Left renal pelvis (tissue), 4 donors: ENCODE measurements around the gene CIBAR2. TPM values are rescaled to one million over a fixed set of nuclear protein-coding genes. Genes with fewer than 3 reads are reported as not detected.

Source experiments
- DNase-seq, 4 donors: peaks; one replicate each; pipeline ENCODE4 v3.0.0-alpha.2; 2013; ENCODE audit warnings: low read depth in 4 of 4, low spot score in 3 of 4
- polyA plus RNA-seq, 4 donors: library from polyadenylated mRNA; unstranded; fragments of 120-200 nt; gene quantifications; one replicate each; pipeline ENCODE4 v1.2.1, GENCODE V29; 2013; ENCODE audit not compliant: insufficient read length in 4 of 4

The CIBAR2 gene
- under 1 TPM in 3 of 4 donors, not detected in 1; 0.16 to 0.29 (median 0.18) TPM for polyA plus RNA-seq

- DNase-seq = no peak
These were observed at the start of gene CIBAR2 for GRCh38 chr16:85112364-85112763. Gene CIBAR2, minus strand, starts transcription at chr16:85112472. Its CDS starts 120 bp downstream, at chr16:85112352.

GRCh38 chr16:85159179-85159980 lies 47.1 kb upstream of the CIBAR2 start:
- no peak for DNase-seq

DNA sequence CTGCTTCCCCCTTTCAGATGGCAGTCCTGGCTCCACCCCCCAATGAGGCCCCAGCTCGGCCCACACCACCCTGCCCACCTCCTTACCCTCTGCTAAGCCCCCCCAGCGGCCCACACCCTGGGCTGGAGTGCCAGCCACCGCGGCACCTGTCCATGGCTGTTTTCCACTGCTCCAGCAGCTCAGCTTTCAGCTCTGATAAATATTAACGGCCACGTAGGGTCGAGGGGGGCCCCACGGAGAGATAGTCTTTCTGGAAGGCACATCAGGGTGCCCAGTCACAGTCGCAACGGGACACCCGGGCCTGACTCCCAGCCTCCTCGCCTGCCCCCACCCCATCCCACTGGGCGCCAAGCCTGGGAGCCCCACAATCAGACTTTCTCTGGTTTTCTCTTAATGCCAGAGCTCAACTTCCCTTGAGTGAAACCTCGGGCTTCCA lies 46.5 kb upstream of the CIBAR2 start:
- no peak for DNase-seq

DNA sequence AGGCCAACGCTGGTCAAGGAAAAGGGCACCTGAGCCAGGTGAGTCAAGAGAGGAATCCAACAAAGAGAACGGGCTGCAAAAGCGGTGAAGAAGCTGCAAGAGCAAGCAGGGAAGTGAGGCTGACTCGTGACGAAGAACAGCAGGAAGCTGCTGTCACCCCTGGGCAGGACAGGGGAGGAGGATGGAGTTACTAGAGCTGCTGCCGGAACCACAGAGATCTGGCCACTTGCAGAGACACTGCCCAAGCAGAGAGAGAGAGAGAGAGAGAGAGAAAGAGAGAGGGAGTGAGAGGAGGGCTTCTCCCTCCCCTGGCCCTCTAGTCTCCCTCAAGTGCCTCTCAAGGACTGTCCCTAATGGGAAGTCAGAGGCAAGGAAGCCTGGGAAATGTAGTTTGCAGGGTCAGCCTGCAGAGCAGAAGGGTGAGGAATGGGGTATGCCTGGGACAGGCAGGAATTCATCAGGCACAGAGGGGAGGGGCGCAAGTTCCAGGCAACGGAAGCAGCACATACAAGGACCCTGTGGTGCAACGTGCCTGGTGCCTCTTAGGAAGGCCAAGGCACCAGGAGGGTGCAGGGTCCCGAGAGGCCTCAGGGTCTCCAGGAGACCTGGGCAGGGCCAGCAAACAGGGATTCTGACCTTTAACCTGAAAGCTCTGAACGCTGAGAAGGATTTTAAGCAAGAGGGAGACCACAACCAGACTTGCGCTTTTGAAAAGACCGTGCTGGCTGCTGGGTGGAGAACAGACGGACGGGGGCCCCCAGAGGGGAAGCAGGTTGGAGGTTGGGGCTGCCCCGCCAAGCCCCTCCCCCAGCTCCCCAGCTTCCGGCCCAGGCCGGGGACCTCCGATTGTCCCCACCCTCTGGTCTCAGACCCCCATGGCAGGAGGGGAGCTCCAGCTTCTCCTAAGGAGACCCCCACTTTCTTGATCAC lies 45.8 kb upstream of the CIBAR2 start:
- DNase-seq = no peak

GRCh38 chr16:85157372-85157771 lies 45.1 kb upstream of the CIBAR2 start:
- no peak for DNase-seq

DNA sequence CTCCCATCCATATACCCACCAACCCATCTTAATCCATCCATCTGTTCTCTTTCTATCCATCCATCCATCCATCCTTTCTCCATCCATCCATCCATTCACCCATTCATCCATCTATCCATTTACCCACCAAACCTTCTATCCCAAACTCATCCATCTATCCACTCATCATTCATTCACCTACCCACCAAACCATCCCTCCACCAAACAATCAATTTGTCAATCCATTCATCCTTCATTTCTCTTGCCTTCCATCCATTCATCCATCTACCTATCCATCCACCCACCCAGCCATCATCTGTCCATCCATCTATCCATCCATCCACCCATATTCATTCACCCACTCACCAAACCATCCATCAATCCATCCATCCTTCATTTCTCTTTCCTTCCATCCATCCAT lies 44.6 kb upstream of the CIBAR2 start:
- DNase-seq = no peak

DNA sequence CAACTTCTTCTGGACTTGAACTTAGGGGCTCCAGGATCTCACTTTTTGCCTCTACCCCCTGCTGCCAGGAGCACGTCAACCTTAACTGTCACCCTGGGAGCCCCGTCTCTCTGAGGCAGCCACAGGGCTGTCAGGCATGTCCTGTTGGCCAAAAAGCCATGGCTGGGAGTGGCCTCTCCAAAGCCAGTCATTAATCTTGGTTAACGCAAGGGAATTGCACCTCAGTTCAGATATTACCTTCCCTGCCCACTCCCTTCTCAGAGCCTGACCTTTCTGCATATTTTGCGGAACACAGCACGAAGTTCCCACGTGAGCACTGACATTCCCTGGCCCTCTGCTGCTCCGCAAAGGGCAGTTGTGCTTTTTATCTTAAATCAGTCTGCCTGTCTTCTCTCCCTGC lies 44.2 kb upstream of the CIBAR2 start:
- DNase-seq = no peak

DNA sequence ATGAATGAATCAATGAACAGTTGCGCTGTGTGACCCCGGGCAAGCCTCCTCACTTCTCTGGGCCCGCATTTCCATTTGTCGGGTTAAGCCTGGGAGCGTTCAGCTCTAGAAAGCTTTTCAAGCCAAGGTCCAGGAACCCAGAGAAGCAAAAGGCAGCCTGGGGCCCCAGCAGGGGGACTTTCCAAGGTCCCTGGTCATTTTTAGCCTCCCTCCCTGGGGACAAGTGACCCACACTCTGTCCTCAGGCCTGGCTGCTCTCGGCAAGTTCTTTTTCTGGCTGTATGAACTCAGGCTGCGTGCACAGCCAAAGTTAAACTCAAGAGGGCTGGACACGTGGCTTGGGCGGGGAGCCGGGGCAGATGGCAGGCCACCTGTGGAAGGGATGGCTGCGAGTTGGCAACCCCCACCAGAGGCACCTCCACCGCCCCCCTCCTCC lies 41.4 kb upstream of the CIBAR2 start:
- DNase-seq = no peak

- DNase-seq = no peak
These were observed 40.8 kb upstream of the CIBAR2 start for GRCh38 chr16:85153046-85153445.

DNA sequence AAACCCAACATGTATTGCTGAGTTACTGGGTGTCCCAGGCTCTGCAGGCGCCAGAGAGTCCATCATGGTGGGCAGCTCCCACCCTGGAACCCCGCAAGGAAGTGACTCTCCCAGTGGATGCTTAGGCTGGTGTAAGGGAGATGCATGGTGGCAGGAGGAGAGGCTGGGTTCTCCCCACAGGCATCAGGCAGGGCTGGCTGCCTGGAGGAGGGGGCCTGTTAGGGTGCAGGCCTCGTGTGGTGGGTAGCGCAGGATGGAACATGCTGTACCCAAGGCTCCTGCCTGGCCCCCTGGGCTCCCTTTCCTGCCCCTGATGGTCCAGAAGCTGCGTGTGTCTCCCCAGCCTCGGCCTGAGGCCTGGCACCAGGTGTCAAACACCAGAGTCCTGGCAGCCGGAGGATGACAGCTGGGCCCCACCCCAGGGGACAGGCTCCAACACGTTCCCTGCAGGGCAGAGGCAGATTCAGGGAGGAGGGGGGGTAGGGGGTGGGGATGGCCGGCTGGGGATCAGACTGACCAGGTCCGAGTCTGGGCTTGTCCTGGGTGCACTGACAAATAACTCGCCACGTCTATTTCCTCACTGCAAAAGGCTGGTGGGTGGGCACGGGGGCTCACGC lies 40.2 kb upstream of the CIBAR2 start:
- DNase-seq = no peak

DNA sequence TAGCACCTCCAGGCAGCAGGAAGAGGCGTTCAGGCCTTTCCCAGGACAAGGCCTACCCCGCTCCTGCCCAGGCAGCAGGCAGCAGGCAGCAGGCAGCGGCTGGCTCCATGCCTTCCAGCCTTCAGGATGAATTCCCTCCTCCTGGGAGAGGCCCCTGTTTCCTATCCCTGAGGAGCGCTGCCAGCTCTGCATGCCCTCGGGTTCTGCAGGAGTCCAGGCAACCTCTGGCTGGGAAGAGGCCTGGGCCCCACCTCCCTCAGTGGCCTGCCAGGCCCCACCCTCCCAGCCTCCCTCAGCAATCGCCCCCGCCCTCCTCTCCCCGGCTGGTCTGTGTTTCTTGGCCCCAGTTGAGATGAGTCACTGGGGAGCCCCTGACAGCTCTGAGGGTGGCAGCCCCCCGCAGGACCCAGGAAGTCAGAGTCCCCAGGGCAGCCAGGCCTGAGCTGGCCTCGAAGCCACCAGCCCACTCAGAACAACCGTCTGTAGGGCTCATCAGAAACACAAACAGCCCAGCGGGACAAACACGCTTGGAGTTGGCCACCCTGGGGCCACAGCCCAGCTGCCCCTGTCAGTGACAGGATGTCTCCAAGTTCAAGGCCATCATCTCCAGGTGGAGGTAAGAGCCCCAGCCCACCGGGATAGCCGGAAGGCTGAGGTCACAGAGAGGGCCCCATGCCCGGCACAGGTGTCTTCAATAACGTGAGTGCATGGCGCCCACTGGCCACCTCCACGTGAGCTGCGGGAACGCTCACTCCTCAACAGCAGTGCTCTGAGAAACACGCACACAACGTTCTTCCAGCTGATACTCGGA lies 39.5 kb upstream of the CIBAR2 start:
- no peak for DNase-seq

GRCh38 chr16:85151079-85151602 lies 38.9 kb upstream of the CIBAR2 start:
- no peak for DNase-seq

GRCh38 chr16:85150331-85150940 lies 38.2 kb upstream of the CIBAR2 start:
- no peak for DNase-seq

- DNase-seq = no peak
These were observed 37.5 kb upstream of the CIBAR2 start for GRCh38 chr16:85149776-85150175.

DNA sequence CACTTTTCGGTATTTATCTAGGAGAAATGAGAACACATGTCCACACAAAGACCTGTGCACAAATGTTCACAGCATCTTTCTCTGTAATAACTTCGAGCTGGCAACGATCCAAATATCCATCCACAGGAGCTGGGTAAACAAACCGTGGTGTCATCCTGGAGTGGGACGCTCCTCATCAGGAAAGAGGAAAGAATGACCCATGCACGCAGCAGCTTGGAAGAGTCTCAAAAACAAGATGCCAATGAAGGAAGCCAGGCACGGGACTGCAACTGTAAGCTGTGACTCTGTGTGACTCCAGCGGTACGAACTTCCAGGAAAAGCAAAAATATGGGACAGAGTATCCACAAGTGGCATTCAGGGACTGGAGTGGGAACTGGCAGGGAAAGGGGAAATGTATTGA lies 36.7 kb upstream of the CIBAR2 start:
- DNase-seq = no peak

- no peak for DNase-seq
These were observed 34.8 kb upstream of the CIBAR2 start for GRCh38 chr16:85146922-85147651.

DNA sequence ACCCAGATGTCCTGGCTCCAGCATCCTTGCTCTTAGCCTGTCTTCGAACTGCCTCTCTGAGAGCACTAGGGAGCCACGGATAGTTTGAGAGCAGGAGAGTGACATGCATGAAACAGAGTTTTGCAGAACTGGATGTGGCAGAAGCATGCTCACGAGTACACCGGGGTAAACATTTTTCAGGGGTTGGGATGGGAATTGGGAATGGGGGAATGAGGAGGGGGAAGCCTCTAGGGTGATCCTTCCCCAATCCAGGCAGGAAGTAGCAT lies 34.2 kb upstream of the CIBAR2 start:
- no peak for DNase-seq

DNA sequence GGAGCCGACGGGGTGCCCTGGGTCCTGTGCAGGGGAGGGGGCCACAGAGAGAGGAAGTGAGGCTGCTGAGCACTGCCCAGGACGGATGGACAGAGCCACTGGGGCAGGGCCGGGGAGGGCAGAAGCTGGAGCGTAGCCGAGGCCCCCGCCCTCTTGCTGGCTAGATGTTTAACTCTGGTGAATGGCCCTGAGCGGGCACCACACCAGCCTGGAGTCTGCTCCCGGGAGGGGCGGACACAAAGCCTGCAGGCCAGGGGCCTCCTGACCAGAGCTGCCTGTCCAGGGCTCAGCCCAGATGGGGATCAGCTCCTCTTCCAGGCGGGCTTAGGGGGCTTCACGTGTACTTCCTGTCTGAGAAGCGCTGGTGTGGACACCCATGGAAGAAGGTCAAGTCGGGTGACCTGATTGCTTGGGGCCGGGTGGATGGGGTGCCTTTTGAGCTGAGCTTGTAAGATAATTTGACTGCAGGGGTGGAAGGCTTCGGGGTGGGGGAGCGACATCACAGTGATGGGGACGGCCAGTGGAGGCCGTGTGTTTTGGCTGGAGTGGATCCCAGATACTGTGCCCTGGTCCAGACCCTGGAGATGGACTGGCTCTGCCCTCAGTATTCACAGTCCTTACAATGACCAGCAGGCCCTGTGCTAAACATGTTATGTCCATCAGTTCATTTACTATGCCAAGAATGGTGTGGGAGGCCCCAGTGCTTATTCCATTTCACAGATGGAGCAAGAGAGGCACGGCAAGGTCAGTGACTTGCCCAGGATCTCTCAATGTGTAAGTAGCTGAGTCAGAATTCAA lies 33.7 kb upstream of the CIBAR2 start:
- no peak for DNase-seq
